ENCODE data around the gene TGFB2.

Gene TGFB2

DNA sequence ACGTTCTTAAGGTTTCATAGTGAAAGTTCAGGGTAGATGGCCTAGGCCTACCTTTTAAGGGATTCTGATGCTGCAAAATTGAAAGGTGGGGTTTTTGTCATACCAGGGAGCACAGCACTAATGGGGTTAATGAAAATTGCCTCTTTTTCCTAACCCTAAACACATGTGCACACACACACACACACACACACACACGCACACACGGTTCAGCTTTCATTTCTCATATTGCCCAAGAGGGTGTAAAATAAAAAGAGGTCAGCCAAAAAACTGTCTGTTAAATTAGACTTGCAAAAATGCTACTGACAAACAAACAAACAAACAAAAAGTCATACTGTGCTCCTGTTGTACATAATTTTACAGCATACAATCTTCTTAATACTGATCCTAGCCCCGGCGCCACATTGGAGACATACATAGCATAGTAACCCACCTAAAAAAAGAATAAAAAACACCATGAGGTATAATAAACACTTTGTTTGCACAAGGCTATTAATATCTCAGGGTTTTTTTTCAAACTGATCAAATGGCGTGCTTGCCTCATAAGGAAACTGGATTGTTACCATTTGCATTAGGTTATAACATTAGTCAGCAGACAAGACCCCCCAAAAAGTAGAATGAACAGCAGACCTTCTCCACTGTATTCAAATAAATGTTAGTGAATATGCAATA, 69.1 kb downstream of the TGFB2 start:
- no peaks in the 10 kb centered on the region for H3K27me3 ChIP-seq (ENCODE audit: low read depth)
- H3K4me3 ChIP-seq = no peak overlapping the region
- peaks cover 5% of the 10 kb centered on the region; the same call in 1 of the 2 replicates for H3K4me1 ChIP-seq
- in situ Hi-C loops (cut with MboI; ENCODE audit: low sequenced_read_pairs) = no loop called here
- DNase-seq (ENCODE audit: low spot score in 2 of 2) = no peak
- H3K36me3 ChIP-seq (replicated peaks) = no peaks in the 10 kb centered on the region
- no peaks in the 10 kb centered on the region for H3K9me3 ChIP-seq

DNA sequence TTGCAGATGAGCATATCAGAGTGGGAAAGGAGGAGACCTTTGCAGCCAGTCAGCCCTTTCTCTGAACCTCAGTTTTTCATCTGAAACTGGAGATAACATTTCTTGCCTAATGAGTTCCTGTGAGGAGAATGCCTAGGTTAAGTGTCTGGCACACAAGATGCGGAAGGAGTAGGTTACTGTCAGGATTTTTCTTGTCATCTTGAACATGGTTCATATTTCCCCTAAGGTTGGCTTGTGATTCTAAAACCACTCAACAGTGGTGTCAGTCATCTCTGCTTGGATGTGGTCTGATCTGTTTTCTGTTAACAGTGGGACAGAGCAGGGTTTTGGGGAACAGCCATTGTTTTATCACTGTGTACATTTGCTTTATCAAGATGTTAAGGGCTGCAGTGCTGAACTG, 70.6 kb downstream of the TGFB2 start:
- H3K36me3 ChIP-seq (replicated peaks) = no peaks in the 10 kb centered on the region
- in situ Hi-C loops (cut with MboI; ENCODE audit: low sequenced_read_pairs) = no loop called here
- H3K4me3 ChIP-seq = no peak overlapping the region
- DNase-seq (ENCODE audit: low spot score in 2 of 2) = no peak
- no peaks in the 10 kb centered on the region for H3K27me3 ChIP-seq (ENCODE audit: low read depth)
- peaks cover 5% of the 10 kb centered on the region; the same call in 1 of the 2 replicates for H3K4me1 ChIP-seq
- H3K9me3 ChIP-seq = no peaks in the 10 kb centered on the region

DNA sequence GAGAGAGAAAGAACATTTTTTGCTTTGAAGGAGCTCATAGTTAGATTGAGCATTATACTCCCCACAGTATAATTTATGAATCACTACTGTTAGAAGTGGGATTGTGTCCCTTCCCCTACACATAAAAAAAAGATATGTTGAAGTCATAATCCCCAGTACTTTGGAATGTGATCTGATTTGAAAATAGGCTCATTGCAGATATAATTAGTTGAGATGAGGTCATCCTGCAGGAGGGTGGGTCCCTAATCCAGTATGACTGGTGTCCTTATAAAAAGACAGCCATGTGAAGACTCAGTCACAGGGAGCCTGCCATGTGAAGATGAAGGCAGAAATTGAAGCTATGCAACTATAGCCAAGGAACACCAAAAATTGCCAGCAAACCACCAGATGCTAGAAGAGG, 76.4 kb downstream of the TGFB2 start:
- Histone ChIP-seq H3K36me3 (replicated peaks) (no peaks in the 10 kb centered on the region), H3K4me1 (peaks cover 23% of the 10 kb centered on the region), H3K4me3 (no peak overlapping the region), H3K9me3 (no peaks in the 10 kb centered on the region), H3K27me3 (ENCODE audit: low read depth) (no peaks in the 10 kb centered on the region)
- DNase-seq (ENCODE audit: low spot score in 2 of 2) = no peak
- in situ Hi-C loops (cut with MboI; ENCODE audit: low sequenced_read_pairs) = no loop called here

DNA sequence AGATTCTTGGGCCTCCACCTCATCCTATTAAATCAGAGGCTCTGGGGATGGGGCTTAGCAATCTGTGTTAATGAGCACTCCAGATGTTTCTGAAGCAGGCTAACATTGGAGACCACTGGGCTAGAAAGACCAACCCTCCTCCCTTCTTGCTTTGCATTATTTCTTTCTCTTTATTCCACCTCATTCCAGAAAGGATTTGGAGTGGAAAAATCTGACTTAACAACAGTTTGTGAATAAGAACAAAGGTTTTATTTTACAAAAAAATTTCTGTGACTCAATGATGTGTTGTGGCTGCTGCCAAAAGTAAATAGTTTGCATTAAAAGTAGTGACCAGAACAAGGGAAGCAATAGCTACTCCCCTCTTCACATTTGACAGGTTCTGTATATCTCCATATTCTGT, 79.4 kb downstream of the TGFB2 start:
- H3K36me3 ChIP-seq (replicated peaks) = no peaks in the 10 kb centered on the region
- in situ Hi-C loops (cut with MboI; ENCODE audit: low sequenced_read_pairs) = no loop called here
- peak; percentile 29 to 41 for DNase-seq (ENCODE audit: low spot score in 2 of 2)
- H3K4me3 ChIP-seq = no peak overlapping the region
- peaks cover 18% of the 10 kb centered on the region for H3K4me1 ChIP-seq
- no peaks in the 10 kb centered on the region for H3K27me3 ChIP-seq (ENCODE audit: low read depth)
- no peaks in the 10 kb centered on the region for H3K9me3 ChIP-seq

DNA sequence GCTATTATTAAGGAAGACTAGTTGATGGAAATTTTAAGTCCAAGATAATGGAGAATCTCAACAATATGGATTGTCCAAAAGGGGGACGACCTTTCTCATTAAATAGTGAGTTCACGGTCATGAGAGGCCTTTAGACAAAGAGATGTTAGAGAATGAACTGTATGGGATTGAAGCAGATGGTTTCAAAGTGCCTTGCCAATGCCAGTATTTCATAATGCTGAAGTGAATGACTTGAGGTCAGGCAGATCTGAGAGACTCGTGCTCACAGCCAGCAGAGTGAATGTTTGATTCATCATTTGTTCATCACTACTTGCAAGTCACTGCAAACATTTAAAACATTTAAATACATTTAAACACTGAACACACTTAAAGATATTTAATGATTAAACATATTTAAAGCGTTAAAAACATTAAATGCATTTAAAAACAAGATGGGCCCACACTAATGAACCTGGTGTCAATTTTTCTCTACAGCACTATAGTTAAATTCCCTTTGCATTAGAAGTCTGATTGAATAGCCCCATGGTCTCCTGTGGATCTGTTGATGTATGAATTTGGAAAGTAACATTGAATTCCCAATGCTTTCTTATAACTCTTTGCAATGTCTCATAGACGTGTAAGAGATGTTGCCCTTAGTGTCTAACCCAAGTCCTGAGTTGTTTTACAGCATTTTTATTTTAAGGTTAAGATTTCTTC, 80.7 kb downstream of the TGFB2 start:
- in situ Hi-C loops (cut with MboI; ENCODE audit: low sequenced_read_pairs) = no loop called here

DNA sequence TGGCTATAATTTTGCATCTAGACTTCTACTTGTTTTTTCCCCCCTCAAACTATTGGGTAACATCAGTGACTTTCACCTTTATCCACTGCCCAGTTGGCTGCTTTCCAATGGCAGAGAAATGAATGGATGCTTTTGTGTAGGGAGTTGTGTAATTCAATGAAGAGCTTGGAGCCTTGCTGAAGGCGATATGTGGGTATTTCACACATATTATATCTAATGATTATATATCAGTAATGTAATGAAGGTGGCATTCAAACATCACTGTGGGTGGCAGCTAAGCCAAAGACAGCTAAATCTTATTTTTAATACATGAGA, 81.2 kb downstream of the TGFB2 start:
- peak; percentile 31 to 47 for DNase-seq (ENCODE audit: low spot score in 2 of 2)
- Histone ChIP-seq H3K4me3 (no peak overlapping the region), H3K9me3 (no peaks in the 10 kb centered on the region), H3K36me3 (replicated peaks) (no peaks in the 10 kb centered on the region), H3K4me1 (peaks cover 18% of the 10 kb centered on the region), H3K27me3 (ENCODE audit: low read depth) (no peaks in the 10 kb centered on the region)
- in situ Hi-C loops (cut with MboI; ENCODE audit: low sequenced_read_pairs) = no loop called here

More for the DNA sequence above, 80.7 kb downstream of the TGFB2 start:
- no peak for DNase-seq (ENCODE audit: low spot score in 2 of 2)
- no peaks in the 10 kb centered on the region for H3K9me3 ChIP-seq
- no peak overlapping the region for H3K4me3 ChIP-seq
- peaks cover 18% of the 10 kb centered on the region for H3K4me1 ChIP-seq
- no peaks in the 10 kb centered on the region for H3K27me3 ChIP-seq (ENCODE audit: low read depth)
- no peaks in the 10 kb centered on the region for H3K36me3 ChIP-seq (replicated peaks)

DNA sequence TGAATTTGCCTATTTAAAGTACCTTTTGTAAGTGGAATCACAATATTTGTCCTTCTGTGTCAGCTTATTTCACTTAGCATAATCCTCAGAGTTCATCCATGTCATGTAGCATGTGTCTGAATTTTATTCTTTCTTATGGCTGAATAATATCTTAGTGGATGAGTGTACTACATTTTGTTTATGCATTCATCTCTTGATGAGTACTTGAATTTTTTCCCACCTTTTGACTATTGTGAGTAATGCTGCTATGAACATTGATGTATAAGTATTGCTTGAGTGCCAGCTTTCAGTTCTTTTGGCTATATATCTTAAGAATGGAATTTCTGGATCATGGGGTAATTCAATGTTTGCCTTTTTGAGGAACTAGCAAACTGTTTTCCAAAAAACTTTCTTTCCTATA, 84.2 kb downstream of the TGFB2 start:
- Histone ChIP-seq H3K36me3 (replicated peaks) (no peaks in the 10 kb centered on the region), H3K4me1 (peaks cover 15% of the 10 kb centered on the region), H3K27me3 (ENCODE audit: low read depth) (no peaks in the 10 kb centered on the region), H3K4me3 (no peak overlapping the region), H3K9me3 (no peaks in the 10 kb centered on the region)
- in situ Hi-C loops (cut with MboI; ENCODE audit: low sequenced_read_pairs) = no loop called here
- no peak for DNase-seq (ENCODE audit: low spot score in 2 of 2)

DNA sequence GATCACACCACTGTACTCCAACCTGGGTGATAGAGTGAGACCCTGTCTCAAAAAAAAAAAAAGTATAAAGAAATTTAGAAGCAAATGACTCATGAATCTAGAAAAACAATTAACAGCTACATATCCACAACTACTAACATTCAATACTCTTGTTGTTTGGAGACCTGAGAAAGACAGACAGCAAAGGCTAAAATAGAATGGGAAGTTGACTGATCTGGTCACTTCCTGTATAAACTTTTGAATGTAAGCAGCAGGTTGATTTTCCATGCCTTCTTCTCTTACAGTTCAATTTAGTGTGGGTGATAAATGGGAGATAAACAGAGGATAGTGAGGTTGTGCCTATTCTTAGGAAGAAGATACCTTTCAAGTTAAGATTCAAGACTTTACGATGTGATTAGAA, 85.2 kb downstream of the TGFB2 start:
- in situ Hi-C loops (cut with MboI; ENCODE audit: low sequenced_read_pairs) = no loop called here
- Histone ChIP-seq H3K27me3 (ENCODE audit: low read depth) (no peaks in the 10 kb centered on the region), H3K9me3 (no peaks in the 10 kb centered on the region)

DNA sequence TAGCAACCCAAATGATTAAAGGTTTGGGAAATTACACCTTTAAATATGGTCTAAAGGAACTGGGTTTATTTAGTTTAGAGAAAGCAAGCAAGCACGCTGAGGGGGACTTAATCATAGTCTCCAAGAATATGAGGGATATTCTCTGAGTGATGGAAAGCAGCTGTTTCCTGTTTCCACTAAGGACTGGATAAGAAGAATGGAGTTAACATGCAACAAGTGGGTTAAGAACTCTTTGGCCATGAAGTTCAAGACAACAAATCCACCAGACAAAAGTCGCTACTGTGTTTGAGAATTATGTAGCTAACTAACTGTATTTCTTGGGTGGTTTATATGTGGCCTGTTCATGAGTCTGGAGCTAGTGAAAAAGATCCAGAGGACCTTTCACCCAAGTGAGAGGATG, 85.7 kb downstream of the TGFB2 start:
- in situ Hi-C loops (cut with MboI; ENCODE audit: low sequenced_read_pairs) = no loop called here
- H3K4me1 ChIP-seq = peaks cover 8% of the 10 kb centered on the region
- no peak overlapping the region for H3K4me3 ChIP-seq
- H3K9me3 ChIP-seq = no peaks in the 10 kb centered on the region
- DNase-seq (ENCODE audit: low spot score in 2 of 2) = no peak
- H3K36me3 ChIP-seq (replicated peaks) = no peaks in the 10 kb centered on the region
- no peaks in the 10 kb centered on the region for H3K27me3 ChIP-seq (ENCODE audit: low read depth)

More for the DNA sequence above, 85.2 kb downstream of the TGFB2 start:
- H3K36me3 ChIP-seq (replicated peaks) = no peaks in the 10 kb centered on the region
- H3K4me1 ChIP-seq = peaks cover 10% of the 10 kb centered on the region
- H3K4me3 ChIP-seq = no peak overlapping the region
- no peak for DNase-seq (ENCODE audit: low spot score in 2 of 2)

DNA sequence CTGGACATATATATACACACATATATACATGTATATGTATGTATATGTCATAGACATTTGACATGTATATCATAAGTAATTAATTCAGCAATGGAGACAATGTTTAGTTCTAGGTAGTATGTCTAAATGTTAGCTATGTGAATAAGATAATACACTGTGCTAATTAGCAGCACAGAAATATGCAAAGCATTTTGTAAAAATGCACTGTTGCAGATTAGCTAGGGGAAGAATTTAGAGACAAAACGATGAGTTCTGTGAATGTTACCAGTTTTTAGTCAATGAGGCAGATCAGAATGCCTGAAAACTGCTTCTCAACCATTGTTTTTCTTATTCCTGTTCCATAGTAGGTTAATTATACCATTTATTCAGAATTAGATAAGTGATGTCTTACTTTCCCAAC, 86.3 kb downstream of the TGFB2 start:
- in situ Hi-C loops (cut with MboI; ENCODE audit: low sequenced_read_pairs) = no loop called here
- H3K4me1 ChIP-seq = peaks cover 1% of the 10 kb centered on the region
- no peak for DNase-seq (ENCODE audit: low spot score in 2 of 2)

DNA sequence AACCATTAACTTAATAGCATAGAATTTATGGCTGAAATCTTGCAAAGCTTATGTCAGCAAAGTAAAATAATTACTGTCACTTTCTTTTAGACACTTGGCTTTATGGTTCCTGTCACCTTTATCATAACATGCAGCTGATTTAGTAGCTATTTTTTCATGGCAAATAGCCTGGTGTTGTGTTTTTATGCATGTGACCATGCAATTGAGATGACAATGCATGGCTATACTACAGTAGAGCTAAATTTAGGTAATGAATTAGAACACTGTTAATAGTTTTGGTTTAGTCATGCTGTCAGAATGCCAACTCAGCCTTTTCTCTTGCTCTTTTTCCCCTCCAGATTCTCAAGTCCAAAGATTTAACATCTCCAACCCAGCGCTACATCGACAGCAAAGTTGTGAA, 88.6 kb downstream of the TGFB2 start:
- Histone ChIP-seq H3K4me1 (no peaks in the 10 kb centered on the region), H3K36me3 (replicated peaks) (no peaks in the 10 kb centered on the region)

More for the DNA sequence above, 86.3 kb downstream of the TGFB2 start:
- H3K27me3 ChIP-seq (ENCODE audit: low read depth) = no peaks in the 10 kb centered on the region
- no peaks in the 10 kb centered on the region for H3K36me3 ChIP-seq (replicated peaks)
- H3K9me3 ChIP-seq = no peaks in the 10 kb centered on the region
- H3K4me3 ChIP-seq = no peak overlapping the region

DNA sequence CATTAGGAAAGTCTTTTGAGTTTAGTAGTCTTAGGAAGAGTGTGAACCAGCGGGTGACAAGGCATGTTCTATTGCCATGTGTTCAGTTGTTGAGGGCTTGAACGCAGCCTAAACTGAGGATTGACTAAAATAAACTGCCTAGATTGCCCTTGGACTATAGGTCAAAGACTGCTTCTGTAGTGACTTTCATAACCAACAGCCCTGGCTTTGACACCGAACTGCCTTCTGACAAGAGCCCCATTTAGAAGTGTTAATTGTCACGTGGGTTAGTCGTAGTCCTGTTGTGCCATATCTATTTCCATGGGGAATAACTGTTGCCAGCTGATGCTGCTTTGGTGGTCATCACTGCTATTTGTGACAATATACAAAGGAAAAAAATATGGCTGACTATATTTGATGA, 90.4 kb downstream of the TGFB2 start:
- in situ Hi-C loops (cut with MboI; ENCODE audit: low sequenced_read_pairs) = no loop called here
- H3K36me3 ChIP-seq (replicated peaks) = no peaks in the 10 kb centered on the region

More for the DNA sequence above, 88.6 kb downstream of the TGFB2 start:
- in situ Hi-C loops (cut with MboI; ENCODE audit: low sequenced_read_pairs) = no loop called here
- Histone ChIP-seq H3K9me3 (no peaks in the 10 kb centered on the region), H3K4me3 (no peak overlapping the region), H3K27me3 (ENCODE audit: low read depth) (no peaks in the 10 kb centered on the region)
- DNase-seq (ENCODE audit: low spot score in 2 of 2) = no peak

DNA sequence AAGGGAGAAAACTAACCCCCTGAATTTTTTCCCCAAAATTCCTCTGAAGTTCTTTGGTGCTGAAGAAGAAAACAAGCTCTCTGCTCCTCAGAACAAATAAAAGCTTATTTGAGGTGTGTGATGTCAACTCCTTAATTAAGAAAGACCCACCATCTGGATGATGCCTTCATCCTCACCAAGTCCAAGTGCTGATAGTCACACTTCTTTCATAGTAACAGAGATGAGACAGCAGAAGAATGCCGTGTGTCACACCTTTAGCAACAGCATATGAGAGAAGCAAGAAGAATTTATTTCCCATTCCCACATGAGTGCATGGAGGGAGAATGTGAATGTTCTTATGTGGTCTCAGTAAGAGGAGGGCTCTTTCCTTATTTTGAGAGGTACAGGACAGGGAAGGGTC, 91.2 kb downstream of the TGFB2 start:
- Histone ChIP-seq H3K27me3 (ENCODE audit: low read depth) (no peaks in the 10 kb centered on the region), H3K4me3 (no peak overlapping the region), H3K4me1 (no peaks in the 10 kb centered on the region), H3K9me3 (no peaks in the 10 kb centered on the region), H3K36me3 (replicated peaks) (no peaks in the 10 kb centered on the region)
- in situ Hi-C loops (cut with MboI; ENCODE audit: low sequenced_read_pairs) = no loop called here
- no peak for DNase-seq (ENCODE audit: low spot score in 2 of 2)

More for the DNA sequence above, 90.4 kb downstream of the TGFB2 start:
- Histone ChIP-seq H3K27me3 (ENCODE audit: low read depth) (no peaks in the 10 kb centered on the region), H3K4me1 (no peaks in the 10 kb centered on the region), H3K4me3 (no peak overlapping the region), H3K9me3 (no peaks in the 10 kb centered on the region)
- DNase-seq (ENCODE audit: low spot score in 2 of 2) = no peak

DNA sequence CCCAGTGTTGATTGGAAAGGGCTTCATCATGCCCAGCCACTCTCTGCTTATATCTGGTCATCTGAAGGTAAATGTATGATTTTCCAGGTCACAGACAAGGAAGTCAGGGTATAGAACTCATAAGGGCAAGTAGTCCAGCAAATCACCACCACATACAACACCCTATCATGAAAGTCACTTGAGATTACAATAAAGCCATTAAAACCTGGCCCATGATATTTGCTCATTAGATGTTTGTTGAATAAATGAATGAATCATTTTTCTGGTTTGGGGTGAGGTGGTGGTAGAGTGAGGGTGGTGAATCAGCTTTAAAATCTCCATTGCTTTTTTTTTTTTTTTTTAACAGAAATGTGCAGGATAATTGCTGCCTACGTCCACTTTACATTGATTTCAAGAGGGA, 91.9 kb downstream of the TGFB2 start:
- in situ Hi-C loops (cut with MboI; ENCODE audit: low sequenced_read_pairs) = no loop called here
- DNase-seq (ENCODE audit: low spot score in 2 of 2) = no peak
- no peaks in the 10 kb centered on the region for H3K27me3 ChIP-seq (ENCODE audit: low read depth)
- H3K36me3 ChIP-seq (replicated peaks) = no peaks in the 10 kb centered on the region
- no peaks in the 10 kb centered on the region for H3K4me1 ChIP-seq
- H3K9me3 ChIP-seq = no peaks in the 10 kb centered on the region
- no peak overlapping the region for H3K4me3 ChIP-seq

All from HAP-1 (cell line).